ENCODE data around the gene EVA1C. TPM values are rescaled to one million over a fixed set of nuclear protein-coding genes. Genes with fewer than 3 reads are reported as not detected.
"Not testable (repeated sequence)": the region's sequence is repeated elsewhere in the genome, so short reads cannot be mapped to it uniquely, and the experiment has no call there.

Gene EVA1C
- total and polyA plus RNA-seq, 2 donors (not counting 3 experiments of a cell fraction or from before 2014, with no cell fraction given), result 22.8 to 38.6 TPM

- DNase-seq (ENCODE audit: low read depth, low spot score); H3K27me3 ChIP-seq (ENCODE audit: control insufficient read depth in 2 of 2, insufficient read depth in 2 of 2, low read length in 2 of 2); CTCF ChIA-PET; dilution Hi-C loops (cut with MboI; ENCODE audit: extremely low pct_ligation_motif_present, low sequenced_read_pairs); H3K4me2 ChIP-seq (ENCODE audit: insufficient read depth, low read length); H3K4me3 ChIP-seq (replicated peaks in 1 of 3; ENCODE audit: insufficient read depth in 1 of 3, low read depth in 1 of 3, low read length in 3 of 3); H2AFZ ChIP-seq (ENCODE audit: low read depth, low read length); H3K9me1 ChIP-seq (replicated peaks; ENCODE audit: control insufficient read depth, extremely low read depth, insufficient read depth, low read length); H4K20me1 ChIP-seq (replicated peaks; ENCODE audit: control insufficient read depth, extremely low read depth, insufficient read depth, low read length); BruUV-seq (replicated peaks); H3K79me2 ChIP-seq (ENCODE audit: control insufficient read depth, insufficient read depth, low read length); FAIRE-seq; H3K9me3 ChIP-seq (replicated peaks; ENCODE audit: control insufficient read depth, insufficient read depth, low read length); H3K27ac ChIP-seq (ENCODE audit: insufficient read depth, low read depth, low read length); H3K9ac ChIP-seq (replicated peaks; ENCODE audit: extremely low read depth, insufficient read depth, low read length); intact Hi-C loops (cut with micrococcal nuclease); H3K4me1 ChIP-seq (ENCODE audit: control insufficient read depth, extremely low read depth, insufficient read depth, low read length); H3K36me3 ChIP-seq (ENCODE audit: control insufficient read depth in 2 of 2, extremely low read depth in 1 of 2, insufficient read depth in 2 of 2, low read length in 2 of 2); POLR2A ChIA-PET: not testable (repeated sequence)
These were observed 95.5 kb downstream of the EVA1C start for GRCh38 chr21:32508036-32508435.

- peaks cover 0 to 4% of the 10 kb centered on the region in 2 experiments for H3K36me3 ChIP-seq (ENCODE audit: control insufficient read depth in 2 of 2, extremely low read depth in 1 of 2, insufficient read depth in 2 of 2, low read length in 2 of 2)
- no peak overlapping the region for H3K4me2 ChIP-seq (ENCODE audit: insufficient read depth, low read length)
- no peak overlapping the region for H3K27ac ChIP-seq (ENCODE audit: insufficient read depth, low read depth, low read length)
- POLR2A ChIA-PET, result no interaction called here
- no peaks in the 10 kb centered on the region for H3K9me3 ChIP-seq (replicated peaks; ENCODE audit: control insufficient read depth, insufficient read depth, low read length)
- DNase-seq (ENCODE audit: low read depth, low spot score) (no peak), FAIRE-seq (no peak)
- no peaks in the 10 kb centered on the region for H3K9me1 ChIP-seq (replicated peaks; ENCODE audit: control insufficient read depth, extremely low read depth, insufficient read depth, low read length)
- no peaks in the 10 kb centered on the region for H3K4me1 ChIP-seq (ENCODE audit: control insufficient read depth, extremely low read depth, insufficient read depth, low read length)
- no peaks in the 10 kb centered on the region for H3K27me3 ChIP-seq (ENCODE audit: control insufficient read depth in 2 of 2, insufficient read depth in 2 of 2, low read length in 2 of 2)
- TF ChIP-seq POLR2AphosphoS5 (IDR thresholded peaks at IDR 0.05; ENCODE audit: insufficient read depth, low read depth, low read length), result no peak
- no peaks in the 10 kb centered on the region for H4K20me1 ChIP-seq (replicated peaks; ENCODE audit: control insufficient read depth, extremely low read depth, insufficient read depth, low read length)
- H3K9ac ChIP-seq (replicated peaks; ENCODE audit: extremely low read depth, insufficient read depth, low read length), result no peak overlapping the region
- CTCF ChIA-PET, result no interaction called here
- no peaks in the 10 kb centered on the region for H3K79me2 ChIP-seq (ENCODE audit: control insufficient read depth, insufficient read depth, low read length)
- no TSS peak for BruUV-seq (replicated peaks)
- no peak overlapping the region for H2AFZ ChIP-seq (ENCODE audit: low read depth, low read length)
- dilution Hi-C loops (cut with MboI; ENCODE audit: extremely low pct_ligation_motif_present, low sequenced_read_pairs) (no loop called here), intact Hi-C loops (cut with micrococcal nuclease) (no loop called here)
- no peak overlapping the region for H3K4me3 ChIP-seq (replicated peaks in 1 of 3; ENCODE audit: insufficient read depth in 1 of 3, low read depth in 1 of 3, low read length in 3 of 3)
These were observed 96.1 kb downstream of the EVA1C start for GRCh38 chr21:32508558-32508957.

GRCh38 chr21:32508975-32509374, 96.5 kb downstream of the EVA1C start:
- dilution Hi-C loops (cut with MboI; ENCODE audit: extremely low pct_ligation_motif_present, low sequenced_read_pairs); BruUV-seq (replicated peaks); POLR2A ChIA-PET; intact Hi-C loops (cut with micrococcal nuclease); H3K9me1 ChIP-seq (replicated peaks; ENCODE audit: control insufficient read depth, extremely low read depth, insufficient read depth, low read length); H3K9ac ChIP-seq (replicated peaks; ENCODE audit: extremely low read depth, insufficient read depth, low read length); FAIRE-seq; H2AFZ ChIP-seq (ENCODE audit: low read depth, low read length); DNase-seq (ENCODE audit: low read depth, low spot score); H3K36me3 ChIP-seq (ENCODE audit: control insufficient read depth in 2 of 2, extremely low read depth in 1 of 2, insufficient read depth in 2 of 2, low read length in 2 of 2); H3K4me2 ChIP-seq (ENCODE audit: insufficient read depth, low read length); H3K79me2 ChIP-seq (ENCODE audit: control insufficient read depth, insufficient read depth, low read length); H4K20me1 ChIP-seq (replicated peaks; ENCODE audit: control insufficient read depth, extremely low read depth, insufficient read depth, low read length); CTCF ChIA-PET; H3K27me3 ChIP-seq (ENCODE audit: control insufficient read depth in 2 of 2, insufficient read depth in 2 of 2, low read length in 2 of 2); H3K9me3 ChIP-seq (replicated peaks; ENCODE audit: control insufficient read depth, insufficient read depth, low read length); H3K27ac ChIP-seq (ENCODE audit: insufficient read depth, low read depth, low read length); H3K4me3 ChIP-seq (replicated peaks in 1 of 3; ENCODE audit: insufficient read depth in 1 of 3, low read depth in 1 of 3, low read length in 3 of 3); H3K4me1 ChIP-seq (ENCODE audit: control insufficient read depth, extremely low read depth, insufficient read depth, low read length): not testable (repeated sequence)

Measured in endothelial cell of umbilical vein (primary cell).